ENCODE results near the gene PGA5. TPM values are rescaled to one million over a fixed set of nuclear protein-coding genes. Genes with fewer than 3 reads are reported as not detected.
A peak's percentile ranks its signal among the peaks of the same experiment; 100 is the strongest.

Gene PGA5
- total and polyA plus RNA-seq, 9 of the 15 experiments (the other 6 are each of a cell fraction or from before 2014, with no cell fraction given): not detected

GRCh38 chr11:61292356-61292755, 51.4 kb downstream of the PGA5 start:
- Histone ChIP-seq H3K27ac (ENCODE audit: extremely low read depth, low read depth, low read length) (no peak overlapping the region; the same call in 2 of the 3 replicates), H3K4me2 (ENCODE audit: insufficient read depth, low read length) (no peak overlapping the region), H3K9me1 (ENCODE audit: control insufficient read depth, insufficient read depth, low read length) (no peaks in the 10 kb centered on the region), H2AFZ (ENCODE audit: low read depth, low read length) (no peak overlapping the region), H3K79me2 (ENCODE audit: control insufficient read depth, insufficient read depth, low read length) (no peaks in the 10 kb centered on the region), H3K9me3 (replicated peaks; ENCODE audit: control insufficient read depth, insufficient read depth, low read depth, low read length) (0 out of 2 replicates have a peak, but pooled peaks cover 1% of the 10 kb centered on the region), H3K4me1 (replicated peaks in 1 of 2; ENCODE audit: control insufficient read depth in 2 of 2, insufficient read depth in 2 of 2, low read length in 2 of 2) (peaks cover 15 to 50% of the 10 kb centered on the region in 2 experiments; a peak in 4 of 5 replicates), H3K27me3 (ENCODE audit: control insufficient read depth in 2 of 2, insufficient read depth in 2 of 2, low read length in 2 of 2) (no peaks in the 10 kb centered on the region), H3K9ac (ENCODE audit: insufficient read depth in 1 of 2, low read depth in 2 of 2, low read length in 2 of 2) (peak overlapping the region in 1 of 2 experiments; percentile 78; a peak in 1 of 4 replicates), H3K4me3 (no peak overlapping the region), H3K36me3 (ENCODE audit: control insufficient read depth, insufficient read depth, low read length) (peaks cover 6% of the 10 kb centered on the region), H4K20me1 (replicated peaks; ENCODE audit: control insufficient read depth, insufficient read depth, low read length) (no peaks in the 10 kb centered on the region)
- intact Hi-C loops (cut with micrococcal nuclease) (no loop called here), in situ Hi-C loops (cut with MboI) (no loop called here)
- FAIRE-seq: no peak
- POLR2A ChIA-PET: interaction anchor here (0.6 kb wide), 1 partner anchor 19 kb away, joined by 4 read pairs; no protein-coding TSS in a partner anchor
- TF ChIP-seq YBX1 (IDR thresholded peaks at IDR 0.05) (no peak), ZNF449 (CRISPR knock-in tag; IDR thresholded peaks at IDR 0.05) (no peak), ARID1B (IDR thresholded peaks at IDR 0.05) (peak; percentile 10; the same call in 1 of the 2 replicates), CBFA2T3 (IDR thresholded peaks at IDR 0.05) (0 out of 2 replicates have a peak, but pooled peaks have one; percentile 20), ILF3 (IDR thresholded peaks at IDR 0.05; ENCODE audit: borderline replicate concordance) (no peak), CBX3 (IDR thresholded peaks at IDR 0.05; ENCODE audit: borderline replicate concordance in 1 of 2, low read length in 2 of 2) (0 out of 3 replicates have a peak, but pooled peaks of 1 of the 2 experiments have one; percentile 15), IRF2 (CRISPR knock-in tag; IDR thresholded peaks at IDR 0.05) (no peak), ZNF24 (IDR thresholded peaks at IDR 0.05) (no peak), RBM25 (IDR thresholded peaks at IDR 0.05; ENCODE audit: low read depth, low read length, severe bottlenecking) (peak; percentile 25), KLF13 (tag; IDR thresholded peaks at IDR 0.05; ENCODE audit: borderline replicate concordance, low read depth) (no peak)
- CTCF ChIA-PET (ENCODE audit: low intra/inter-chr PET ratio): no interaction called here
- no TSS peak for BruUV-seq (replicated peaks)
- 46% methylated on average over 2 of the region's 2 CpGs for WGBS (ENCODE audit: insufficient coverage, low coverage, missing lambda C conversion rate)
- 0 out of 3 replicates have a peak, but pooled peaks have one; percentile 9 for ATAC-seq
- DNase-seq (ENCODE audit: extremely low read depth in 1 of 4, low spot score in 3 of 4): peak in 2 of 4 experiments; percentile 30 to 34

All from K562 (cell line).